ENCODE data around the gene COL4A6. TPM values are rescaled to one million over a fixed set of nuclear protein-coding genes. Genes with fewer than 3 reads are reported as not detected.
"Not testable (repeated sequence)": the region's sequence is repeated elsewhere in the genome, so short reads cannot be mapped to it uniquely, and the experiment has no call there.

Gene COL4A6
- 1.8 TPM for total RNA-seq
- long read RNA-seq, full-length matches to known transcripts, result 1 of 3 reads
- long read RNA-seq, partial matches to known transcripts, result 2 of 3 reads
- long read RNA-seq, other reads (novel, unspliced or antisense), result 0 of 3 reads

DNA sequence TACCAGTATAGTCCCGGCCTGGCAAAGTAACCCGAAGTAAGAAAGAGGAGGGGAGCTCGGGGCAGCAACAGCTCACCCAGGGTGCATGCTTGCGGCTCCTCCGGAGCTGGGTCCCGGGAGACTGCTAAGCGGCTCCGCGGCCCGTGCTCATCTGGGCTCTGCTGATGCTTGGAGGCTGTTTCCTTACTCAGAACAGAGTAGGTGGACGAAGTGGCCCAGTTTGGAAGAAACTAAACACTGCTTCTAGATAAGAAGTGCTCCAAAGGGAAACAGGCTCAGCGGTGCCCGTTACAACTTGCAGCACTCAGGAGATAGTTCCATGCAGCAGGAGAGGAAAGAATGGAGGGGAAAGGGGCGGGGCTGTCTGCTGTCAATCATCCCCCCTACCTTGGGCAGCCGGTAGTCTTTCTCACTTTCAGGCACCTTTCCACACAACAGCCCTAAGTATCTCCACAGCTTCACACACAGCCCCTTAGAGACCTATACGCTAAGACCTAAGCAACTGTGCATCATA, at the start of gene COL4A6:
TSS of gene COL4A6 (minus strand) at position 313 of the 514 bp plus-strand sequence. CDS start at position 87, 226 bp downstream.
- DNase-seq (peak; percentile 53), ATAC-seq (peak; percentile 39)
- no peaks in the 10 kb centered on the region for H3K4me1 ChIP-seq
- H3K27ac ChIP-seq, result no peak within 1 kb of the TSS
- no peaks in the 10 kb centered on the region for H3K9me3 ChIP-seq
- intact Hi-C loops (cut with DNase I), result no loop called here
- TF ChIP-seq, protein P1, sequence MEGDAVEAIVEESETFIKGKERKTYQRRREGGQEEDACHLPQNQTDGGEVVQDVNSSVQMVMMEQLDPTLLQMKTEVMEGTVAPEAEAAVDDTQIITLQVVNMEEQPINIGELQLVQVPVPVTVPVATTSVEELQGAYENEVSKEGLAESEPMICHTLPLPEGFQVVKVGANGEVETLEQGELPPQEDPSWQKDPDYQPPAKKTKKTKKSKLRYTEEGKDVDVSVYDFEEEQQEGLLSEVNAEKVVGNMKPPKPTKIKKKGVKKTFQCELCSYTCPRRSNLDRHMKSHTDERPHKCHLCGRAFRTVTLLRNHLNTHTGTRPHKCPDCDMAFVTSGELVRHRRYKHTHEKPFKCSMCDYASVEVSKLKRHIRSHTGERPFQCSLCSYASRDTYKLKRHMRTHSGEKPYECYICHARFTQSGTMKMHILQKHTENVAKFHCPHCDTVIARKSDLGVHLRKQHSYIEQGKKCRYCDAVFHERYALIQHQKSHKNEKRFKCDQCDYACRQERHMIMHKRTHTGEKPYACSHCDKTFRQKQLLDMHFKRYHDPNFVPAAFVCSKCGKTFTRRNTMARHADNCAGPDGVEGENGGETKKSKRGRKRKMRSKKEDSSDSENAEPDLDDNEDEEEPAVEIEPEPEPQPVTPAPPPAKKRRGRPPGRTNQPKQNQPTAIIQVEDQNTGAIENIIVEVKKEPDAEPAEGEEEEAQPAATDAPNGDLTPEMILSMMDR (IDR thresholded peaks at IDR 0.05), result no peak
- no peaks in the 10 kb centered on the region for H3K27me3 ChIP-seq
- no peaks in the 10 kb centered on the region for H3K36me3 ChIP-seq
- H3K4me3 ChIP-seq, result peak within 1 kb of the TSS; percentile 49

DNA sequence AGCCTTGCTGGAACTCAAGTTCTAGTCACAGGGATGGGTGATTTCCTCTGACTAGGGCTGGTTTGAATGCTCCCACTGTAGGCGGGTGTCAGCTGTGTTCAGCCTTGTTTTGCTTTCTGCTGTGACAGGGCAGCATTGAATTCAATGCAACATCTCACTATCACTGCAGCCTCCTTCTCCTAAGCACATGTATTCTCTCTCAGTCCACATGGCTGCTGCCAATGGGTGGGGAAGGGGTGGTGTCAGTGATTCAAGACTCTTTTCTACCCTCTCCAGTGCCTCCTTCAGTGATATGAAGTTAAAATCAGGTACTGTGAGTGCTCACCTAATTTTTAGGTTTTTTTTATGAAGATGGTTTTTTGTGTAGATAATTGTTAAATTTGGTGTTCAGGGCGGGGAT, 47.7 kb upstream of the COL4A6 start:
- ATAC-seq, result no peak
- TF ChIP-seq, protein P1 (IDR thresholded peaks at IDR 0.05), result no peak
- H3K4me3 ChIP-seq, result no peak overlapping the region
- H3K27me3 ChIP-seq, result no peaks in the 10 kb centered on the region
- no peaks in the 10 kb centered on the region for H3K4me1 ChIP-seq
- no peak overlapping the region for H3K27ac ChIP-seq
- no peaks in the 10 kb centered on the region for H3K36me3 ChIP-seq
- no peak for DNase-seq
- intact Hi-C loops (cut with DNase I), result no loop called here
- H3K9me3 ChIP-seq, result no peaks in the 10 kb centered on the region

DNA sequence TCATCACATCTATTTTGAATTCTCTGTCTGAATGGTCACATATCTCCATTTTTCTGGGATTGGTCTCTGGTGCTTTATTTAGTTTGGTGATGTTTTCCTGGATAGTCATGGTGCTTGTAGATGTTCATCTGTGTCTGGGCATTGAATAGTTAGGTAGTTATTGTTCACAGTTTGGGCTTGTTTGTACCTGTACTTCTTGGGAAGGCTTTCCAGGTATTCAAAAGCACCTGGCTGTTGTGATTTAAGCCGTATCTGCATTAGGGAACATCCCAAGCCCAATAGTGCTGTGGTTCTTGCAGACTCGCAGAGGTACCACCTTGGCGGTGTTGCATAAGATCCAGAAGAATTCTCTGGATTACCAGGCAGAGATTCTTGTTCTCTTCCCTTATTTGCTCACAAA, 46.0 kb upstream of the COL4A6 start:
- Histone ChIP-seq H3K27ac (no peak overlapping the region), H3K27me3 (no peaks in the 10 kb centered on the region), H3K4me3 (no peak overlapping the region), H3K9me3 (no peaks in the 10 kb centered on the region), H3K4me1 (no peaks in the 10 kb centered on the region), H3K36me3 (no peaks in the 10 kb centered on the region)
- intact Hi-C loops (cut with DNase I), result no loop called here
- TF ChIP-seq, protein P1 (IDR thresholded peaks at IDR 0.05), result no peak
- DNase-seq (no peak), ATAC-seq (no peak)

DNA sequence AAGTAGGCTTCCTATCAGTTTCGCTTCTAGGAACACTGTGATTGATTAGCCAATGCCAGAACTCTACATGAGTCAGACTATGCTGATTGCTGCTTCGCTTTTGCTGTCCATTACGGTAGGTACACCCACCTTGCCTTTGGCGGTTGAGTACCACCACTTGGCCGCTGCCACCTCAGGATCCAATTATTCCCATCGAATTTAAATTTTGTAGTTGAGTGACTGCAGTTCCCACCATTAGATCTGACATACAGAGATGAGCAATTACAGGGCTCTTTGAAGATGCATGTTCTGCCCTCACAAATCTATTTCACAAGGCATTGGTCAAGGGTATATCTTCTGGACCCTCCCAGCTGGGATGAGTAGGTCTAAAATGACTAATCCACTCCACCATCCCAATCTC, 43.3 kb upstream of the COL4A6 start:
- H3K27ac ChIP-seq; H3K9me3 ChIP-seq; ATAC-seq; H3K27me3 ChIP-seq; H3K36me3 ChIP-seq; DNase-seq; intact Hi-C loops (cut with DNase I); H3K4me1 ChIP-seq; H3K4me3 ChIP-seq: not testable (repeated sequence)

DNA sequence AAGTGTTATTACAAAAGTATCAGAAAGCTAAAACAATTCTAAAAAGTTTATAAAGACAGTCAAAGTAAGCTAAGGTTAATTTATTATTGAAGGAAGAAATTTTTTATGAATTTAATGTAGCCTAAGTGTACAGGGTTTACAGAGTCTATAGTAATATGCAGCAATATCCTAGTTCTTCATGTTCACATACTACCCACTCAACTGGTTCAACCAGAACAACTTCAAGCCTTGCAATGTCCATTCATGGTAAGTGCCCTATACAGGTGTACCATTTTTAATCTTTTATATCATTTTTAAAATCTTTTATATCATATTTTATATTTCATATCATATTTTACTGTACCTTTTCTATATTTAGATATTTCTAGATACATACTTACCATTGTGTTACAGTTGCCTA, 35.8 kb upstream of the COL4A6 start:
- Histone ChIP-seq H3K27me3 (no peaks in the 10 kb centered on the region), H3K4me1 (no peaks in the 10 kb centered on the region), H3K36me3 (no peaks in the 10 kb centered on the region), H3K27ac (no peak overlapping the region), H3K9me3 (no peaks in the 10 kb centered on the region), H3K4me3 (no peak overlapping the region)
- DNase-seq, result no peak
- TF ChIP-seq, protein P1 (IDR thresholded peaks at IDR 0.05), result no peak
- no peak for ATAC-seq
- intact Hi-C loops (cut with DNase I), result no loop called here

DNA sequence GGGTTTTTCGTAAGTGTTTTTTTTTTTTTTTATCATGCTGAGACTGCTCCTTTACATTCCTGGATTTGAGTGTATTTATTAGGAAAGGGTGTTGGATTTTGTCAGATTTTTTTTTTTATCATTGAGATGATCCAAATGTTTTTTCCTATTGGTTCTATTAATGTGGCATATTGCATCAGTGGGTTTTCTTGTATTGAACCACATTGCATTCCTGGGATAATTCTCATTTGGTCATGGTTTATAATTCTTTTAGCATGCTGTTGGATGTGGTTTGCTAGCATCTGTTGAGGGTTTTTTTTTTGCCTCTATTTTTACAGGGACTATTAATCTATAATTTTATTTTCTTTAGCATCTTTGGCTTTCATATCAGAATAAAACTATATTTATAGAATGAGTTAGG, 30.3 kb upstream of the COL4A6 start:
- H3K27ac ChIP-seq, result no peak overlapping the region
- H3K4me3 ChIP-seq, result no peak overlapping the region
- no peak for DNase-seq
- H3K27me3 ChIP-seq, result no peaks in the 10 kb centered on the region
- H3K4me1 ChIP-seq, result no peaks in the 10 kb centered on the region
- no peaks in the 10 kb centered on the region for H3K9me3 ChIP-seq
- TF ChIP-seq, protein P1 (IDR thresholded peaks at IDR 0.05), result no peak
- ATAC-seq, result no peak
- intact Hi-C loops (cut with DNase I), result no loop called here
- H3K36me3 ChIP-seq, result no peaks in the 10 kb centered on the region

Data from upper lobe of right lung (tissue), 1 donor.